HepG2 (cell line): ENCODE measurements around the gene GNG7. TPM values are rescaled to one million over a fixed set of nuclear protein-coding genes. Genes with fewer than 3 reads are reported as not detected.

Experiments
- ATM ChIP-seq: fragments of 450-650 bp; IDR thresholded peaks from 2 replicates; pipeline ENCODE4 v1.7.1; 2017; ENCODE audit warnings: mild to moderate bottlenecking, borderline replicate concordance
- HNF1A ChIP-seq, 2 experiments: sonication (generic) in 1 of 2; formaldehyde crosslinking in 1 of 2; IDR thresholded peaks; 2 replicates each; pipeline versions ENCODE4 v1.4.0 to v1.6.1; 2016 to 2020; ENCODE audit warnings: borderline replicate concordance in 1 of 2, low read depth in 1 of 2, mild to moderate bottlenecking in 1 of 2, missing genetic modification reagents in 1 of 2
- LBX2 ChIP-seq: sonication (generic); formaldehyde crosslinking; IDR thresholded peaks from 2 replicates; pipeline ENCODE4 v1.5.0; 2020; ENCODE audit warnings: missing genetic modification reagents, mild to moderate bottlenecking, borderline replicate concordance
- MIER2 ChIP-seq: IDR thresholded peaks from 2 replicates; pipeline ENCODE4 v1.6.1; 2016; ENCODE audit warnings: missing biosample characterization, missing genetic modification reagents
- PCBP2 ChIP-seq: fragments of 200-400 bp; formaldehyde crosslinking; optimal IDR thresholded peaks from 2 replicates; pipeline ENCODE3; 2018; ENCODE audit warnings: low read length, low read depth; ENCODE audit not compliant: poor library complexity, severe bottlenecking
- SMARCE1 ChIP-seq: fragments of 450-650 bp; IDR thresholded peaks from 2 replicates; pipeline ENCODE4 v1.6.1; 2017; ENCODE audit warnings: borderline replicate concordance
- TAF15 ChIP-seq: fragments of 200-400 bp; formaldehyde crosslinking; IDR thresholded peaks from one replicate; pipeline ENCODE4 v1.6.1; 2018; ENCODE audit warnings: mild to moderate bottlenecking, low read depth, low read length; ENCODE audit not compliant: poor library complexity, severe bottlenecking
- TBX2 ChIP-seq: sonication (generic); formaldehyde crosslinking; IDR thresholded peaks from 2 replicates; pipeline ENCODE4 v1.5.0; 2020; ENCODE audit warnings: missing genetic modification reagents, mild to moderate bottlenecking, borderline replicate concordance
- ZBTB43 ChIP-seq: sonication (generic); formaldehyde crosslinking; conservative IDR thresholded peaks from 2 replicates; pipeline ENCODE4 v1.4.0; 2020; ENCODE audit warnings: missing genetic modification reagents
- ZFP90 ChIP-seq: sonication (generic); formaldehyde crosslinking; IDR thresholded peaks from 2 replicates; pipeline ENCODE4 v1.8.0; 2022; ENCODE audit warnings: missing genetic modification reagents, mild to moderate bottlenecking, inconsistent platforms, borderline replicate concordance
- ZMAT3 ChIP-seq: sonication (generic); formaldehyde crosslinking; conservative IDR thresholded peaks from 2 replicates; pipeline ENCODE4 v1.7.0; 2021; ENCODE audit warnings: missing genetic modification reagents
- ZNF260 ChIP-seq: sonication (generic); formaldehyde crosslinking; IDR thresholded peaks from 2 replicates; pipeline ENCODE4 v1.4.0; 2020; ENCODE audit warnings: missing genetic modification reagents, low read depth, mild to moderate bottlenecking, borderline replicate concordance
- ZNF33B ChIP-seq: sonication (generic); formaldehyde crosslinking; IDR thresholded peaks from 2 replicates; pipeline ENCODE4 v1.5.1; 2020; ENCODE audit warnings: mild to moderate bottlenecking, missing genetic modification reagents
- ZNF510 ChIP-seq: sonication (generic); formaldehyde crosslinking; IDR thresholded peaks from 2 replicates; pipeline ENCODE4 v1.4.0; 2020; ENCODE audit warnings: low read depth, mild to moderate bottlenecking, missing genetic modification reagents
- ZNF543 ChIP-seq: sonication (generic); formaldehyde crosslinking; IDR thresholded peaks from 2 replicates; pipeline ENCODE4 v1.4.0; 2020; ENCODE audit warnings: mild to moderate bottlenecking, missing genetic modification reagents
- ZNF558 ChIP-seq: sonication (generic); formaldehyde crosslinking; IDR thresholded peaks from 2 replicates; pipeline ENCODE4 v1.9.0; 2022; ENCODE audit warnings: mild to moderate bottlenecking, missing genetic modification reagents, borderline replicate concordance
- ZNF761 ChIP-seq: sonication (generic); formaldehyde crosslinking; conservative IDR thresholded peaks from 2 replicates; pipeline ENCODE4 v1.4.0; 2020; ENCODE audit warnings: mild to moderate bottlenecking, missing genetic modification reagents
- ZSCAN31 ChIP-seq: sonication (generic); formaldehyde crosslinking; IDR thresholded peaks from 2 replicates; pipeline ENCODE4 v1.5.0; 2020; ENCODE audit warnings: low read depth, mild to moderate bottlenecking, missing genetic modification reagents
- polyA plus RNA-seq, 8 experiments: library from polyadenylated mRNA; depleted of rRNA in 3 of 8; stranded (reverse) in 7 of 8; unstranded in 1 of 8; fragments of >200 nt; fragmentation: Illumina TruSeq in 4 of 8; extraction: Trizol in 4 of 8; gene quantifications; 2 replicates each; pipeline versions ENCODE4 v1.2.1 to v1.2.3, GENCODE V29; 2011 to 2016; ENCODE audit warnings: low read depth in 4 of 8, missing spikeins in 1 of 8, mixed read lengths in 1 of 8; ENCODE audit not compliant: insufficient read depth in 1 of 8
- total RNA-seq, 5 experiments: library from RNA; depleted of rRNA; stranded (reverse); fragments of >200 nt; fragmentation: Illumina TruSeq; extraction: Trizol; gene quantifications; 2 replicates each; pipeline ENCODE4 v1.2.3, GENCODE V29; 2016; ENCODE audit warnings: low read depth in 1 of 5
- TF ChIP-seq, protein P1 (sequence below), 2 experiments: sonication (generic) in 1 of 2; formaldehyde crosslinking in 1 of 2; IDR thresholded peaks; 2 replicates each; pipeline versions ENCODE4 v1.4.0 to v1.6.1; 2018 to 2020; ENCODE audit warnings: missing genetic modification reagents in 2 of 2, borderline replicate concordance in 1 of 2, low read depth in 1 of 2, mild to moderate bottlenecking in 1 of 2, missing biosample characterization in 1 of 2
- TF ChIP-seq, protein P2 (sequence below): IDR thresholded peaks from 2 replicates; pipeline ENCODE4 v1.6.1; 2016; ENCODE audit warnings: missing compliant biosample characterization, missing genetic modification reagents, borderline replicate concordance

GNG7 gene
- total and polyA plus RNA-seq, 2 of the 13 experiments (the other 11 are each of a cell fraction or from before 2014, with no cell fraction given) = 1.4 to 3.3 TPM

- TF ChIP-seq, protein P1, sequence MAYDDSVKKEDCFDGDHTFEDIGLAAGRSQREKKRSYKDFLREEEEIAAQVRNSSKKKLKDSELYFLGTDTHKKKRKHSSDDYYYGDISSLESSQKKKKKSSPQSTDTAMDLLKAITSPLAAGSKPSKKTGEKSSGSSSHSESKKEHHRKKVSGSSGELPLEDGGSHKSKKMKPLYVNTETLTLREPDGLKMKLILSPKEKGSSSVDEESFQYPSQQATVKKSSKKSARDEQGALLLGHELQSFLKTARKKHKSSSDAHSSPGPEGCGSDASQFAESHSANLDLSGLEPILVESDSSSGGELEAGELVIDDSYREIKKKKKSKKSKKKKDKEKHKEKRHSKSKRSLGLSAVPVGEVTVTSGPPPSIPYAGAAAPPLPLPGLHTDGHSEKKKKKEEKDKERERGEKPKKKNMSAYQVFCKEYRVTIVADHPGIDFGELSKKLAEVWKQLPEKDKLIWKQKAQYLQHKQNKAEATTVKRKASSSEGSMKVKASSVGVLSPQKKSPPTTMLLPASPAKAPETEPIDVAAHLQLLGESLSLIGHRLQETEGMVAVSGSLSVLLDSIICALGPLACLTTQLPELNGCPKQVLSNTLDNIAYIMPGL (CRISPR knock-in tag; IDR thresholded peaks at IDR 0.05; ENCODE audit: borderline replicate concordance in 1 of 2, low read depth in 1 of 2) = no peak
- TF ChIP-seq ZNF558 (CRISPR knock-in tag) (no peak), PCBP2 (no peak), ZNF260 (CRISPR knock-in tag) (no peak), ZNF33B (no peak), ZSCAN31 (no peak), HNF1A (IDR thresholded peaks at IDR 0.05; ENCODE audit: low read depth) (no peak), HNF1A (CRISPR knock-in tag; IDR thresholded peaks at IDR 0.05; ENCODE audit: borderline replicate concordance) (no peak), ZFP90 (CRISPR knock-in tag) (no peak), TAF15 (no peak), ZMAT3 (CRISPR knock-in tag) (no peak), ZNF543 (CRISPR knock-in tag) (no peak), LBX2 (CRISPR knock-in tag) (no peak), ZNF761 (CRISPR knock-in tag) (no peak), SMARCE1 (no peak), MIER2 (CRISPR knock-in tag) (no peak), TBX2 (CRISPR knock-in tag) (no peak), ZNF510 (CRISPR knock-in tag) (no peak), ATM (no peak), ZBTB43 (CRISPR knock-in tag) (no peak)
- TF ChIP-seq, protein P2, sequence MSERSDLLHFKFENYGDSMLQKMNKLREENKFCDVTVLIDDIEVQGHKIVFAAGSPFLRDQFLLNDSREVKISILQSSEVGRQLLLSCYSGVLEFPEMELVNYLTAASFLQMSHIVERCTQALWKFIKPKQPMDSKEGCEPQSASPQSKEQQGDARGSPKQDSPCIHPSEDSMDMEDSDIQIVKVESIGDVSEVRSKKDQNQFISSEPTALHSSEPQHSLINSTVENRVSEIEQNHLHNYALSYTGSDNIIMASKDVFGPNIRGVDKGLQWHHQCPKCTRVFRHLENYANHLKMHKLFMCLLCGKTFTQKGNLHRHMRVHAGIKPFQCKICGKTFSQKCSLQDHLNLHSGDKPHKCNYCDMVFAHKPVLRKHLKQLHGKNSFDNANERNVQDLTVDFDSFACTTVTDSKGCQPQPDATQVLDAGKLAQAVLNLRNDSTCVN (CRISPR knock-in tag) = no peak
These were observed 83.4 kb downstream of the GNG7 start (continued) for GRCh38 chr19:2619076-2619475.
